AG08395 (cell line): Measurements from ENCODE around the gene MYO18A.
"Not testable (repeated sequence)": the region's sequence is repeated elsewhere in the genome, so short reads cannot be mapped to it uniquely, and the experiment has no call there.

Experiments
- DNase-seq: peaks from one replicate; pipeline ENCODE4 v3.0.0; 2012; ENCODE audit warnings: mixed read lengths, low spot score

Gene MYO18A, protein sequence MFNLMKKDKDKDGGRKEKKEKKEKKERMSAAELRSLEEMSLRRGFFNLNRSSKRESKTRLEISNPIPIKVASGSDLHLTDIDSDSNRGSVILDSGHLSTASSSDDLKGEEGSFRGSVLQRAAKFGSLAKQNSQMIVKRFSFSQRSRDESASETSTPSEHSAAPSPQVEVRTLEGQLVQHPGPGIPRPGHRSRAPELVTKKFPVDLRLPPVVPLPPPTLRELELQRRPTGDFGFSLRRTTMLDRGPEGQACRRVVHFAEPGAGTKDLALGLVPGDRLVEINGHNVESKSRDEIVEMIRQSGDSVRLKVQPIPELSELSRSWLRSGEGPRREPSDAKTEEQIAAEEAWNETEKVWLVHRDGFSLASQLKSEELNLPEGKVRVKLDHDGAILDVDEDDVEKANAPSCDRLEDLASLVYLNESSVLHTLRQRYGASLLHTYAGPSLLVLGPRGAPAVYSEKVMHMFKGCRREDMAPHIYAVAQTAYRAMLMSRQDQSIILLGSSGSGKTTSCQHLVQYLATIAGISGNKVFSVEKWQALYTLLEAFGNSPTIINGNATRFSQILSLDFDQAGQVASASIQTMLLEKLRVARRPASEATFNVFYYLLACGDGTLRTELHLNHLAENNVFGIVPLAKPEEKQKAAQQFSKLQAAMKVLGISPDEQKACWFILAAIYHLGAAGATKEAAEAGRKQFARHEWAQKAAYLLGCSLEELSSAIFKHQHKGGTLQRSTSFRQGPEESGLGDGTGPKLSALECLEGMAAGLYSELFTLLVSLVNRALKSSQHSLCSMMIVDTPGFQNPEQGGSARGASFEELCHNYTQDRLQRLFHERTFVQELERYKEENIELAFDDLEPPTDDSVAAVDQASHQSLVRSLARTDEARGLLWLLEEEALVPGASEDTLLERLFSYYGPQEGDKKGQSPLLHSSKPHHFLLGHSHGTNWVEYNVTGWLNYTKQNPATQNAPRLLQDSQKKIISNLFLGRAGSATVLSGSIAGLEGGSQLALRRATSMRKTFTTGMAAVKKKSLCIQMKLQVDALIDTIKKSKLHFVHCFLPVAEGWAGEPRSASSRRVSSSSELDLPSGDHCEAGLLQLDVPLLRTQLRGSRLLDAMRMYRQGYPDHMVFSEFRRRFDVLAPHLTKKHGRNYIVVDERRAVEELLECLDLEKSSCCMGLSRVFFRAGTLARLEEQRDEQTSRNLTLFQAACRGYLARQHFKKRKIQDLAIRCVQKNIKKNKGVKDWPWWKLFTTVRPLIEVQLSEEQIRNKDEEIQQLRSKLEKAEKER (N-terminal part only)

GRCh38 chr17:29180034-29180787 lies at the start of gene MYO18A:
Gene MYO18A, minus strand, starts transcription at chr17:29180398. Its CDS starts 13,458 bp downstream, at chr17:29166940.
- DNase-seq = peak; percentile 90

DNA sequence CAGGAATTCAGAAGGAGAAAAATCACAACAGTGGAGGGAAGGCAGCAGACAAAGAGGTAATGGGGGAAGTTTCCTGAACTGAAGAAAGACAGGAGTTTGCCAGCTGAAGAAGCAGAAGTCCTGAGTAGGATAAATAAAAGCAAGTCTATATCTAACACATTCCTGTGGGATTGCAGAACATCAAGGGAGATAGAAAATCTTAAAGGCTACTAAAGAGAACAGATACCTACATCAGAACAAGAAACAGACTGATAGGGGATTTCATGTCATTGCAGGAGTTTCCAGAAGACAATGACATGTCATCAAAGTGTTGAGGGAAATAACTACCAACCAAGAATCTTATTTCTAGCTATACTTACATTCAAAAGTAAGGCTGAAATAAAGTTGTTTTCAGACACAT lies 45.2 kb upstream of the MYO18A start:
- no peak for DNase-seq

DNA sequence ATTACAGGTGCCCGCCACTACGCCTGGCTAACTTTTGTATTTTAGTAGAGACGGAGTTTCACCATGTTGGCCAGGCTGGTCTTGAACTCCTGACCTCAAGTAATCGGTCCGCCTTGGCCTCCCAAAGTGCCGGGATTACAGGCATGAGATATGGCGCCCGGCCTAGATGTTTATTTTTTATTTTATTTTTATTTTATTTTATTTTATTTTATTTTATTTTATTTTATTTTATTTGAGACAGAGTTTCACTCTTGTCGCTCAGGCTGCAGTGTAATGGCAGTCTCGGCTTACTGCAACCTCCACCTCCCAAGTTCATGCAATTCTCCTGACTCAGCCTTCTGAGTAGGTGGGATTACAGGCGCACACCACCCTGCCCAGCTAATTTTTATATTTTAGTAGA lies 41.1 kb upstream of the MYO18A start:
- not testable (repeated sequence) for DNase-seq

DNA sequence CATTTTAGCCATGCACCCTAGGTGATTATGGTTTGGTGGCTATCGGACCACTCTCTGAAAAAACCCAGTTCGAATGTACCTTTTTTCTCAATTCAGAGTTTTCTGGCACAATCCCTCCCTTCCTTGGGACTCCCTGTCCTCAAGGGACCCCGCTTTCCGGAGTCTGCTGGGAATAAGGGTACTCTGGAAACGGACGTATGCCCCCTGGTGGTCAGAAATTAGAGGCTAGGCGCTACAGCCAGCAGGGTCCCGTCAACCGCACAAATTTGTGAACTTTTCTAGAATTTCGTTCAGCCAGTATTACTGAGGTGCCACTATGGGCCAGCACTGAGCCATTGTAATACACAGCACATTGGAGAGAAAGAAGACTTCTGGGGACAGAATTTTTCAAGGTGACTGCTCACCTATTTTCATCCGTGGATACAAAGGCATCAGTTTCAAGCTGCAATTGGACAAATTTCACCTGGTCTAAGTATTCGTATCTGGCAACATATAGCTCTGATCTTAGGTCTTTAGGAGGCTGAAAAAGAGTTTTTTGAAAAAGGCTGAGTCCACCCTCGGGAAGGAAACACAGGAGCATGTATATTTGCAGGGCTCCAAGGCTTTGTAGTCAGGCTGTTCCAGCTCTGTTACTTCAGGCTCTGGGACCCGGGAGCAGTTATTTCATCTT lies 39.3 kb upstream of the MYO18A start:
- DNase-seq = peak; percentile 88

- DNase-seq = no peak
These were observed 36.7 kb upstream of the MYO18A start for GRCh38 chr17:29216856-29217255.

DNA sequence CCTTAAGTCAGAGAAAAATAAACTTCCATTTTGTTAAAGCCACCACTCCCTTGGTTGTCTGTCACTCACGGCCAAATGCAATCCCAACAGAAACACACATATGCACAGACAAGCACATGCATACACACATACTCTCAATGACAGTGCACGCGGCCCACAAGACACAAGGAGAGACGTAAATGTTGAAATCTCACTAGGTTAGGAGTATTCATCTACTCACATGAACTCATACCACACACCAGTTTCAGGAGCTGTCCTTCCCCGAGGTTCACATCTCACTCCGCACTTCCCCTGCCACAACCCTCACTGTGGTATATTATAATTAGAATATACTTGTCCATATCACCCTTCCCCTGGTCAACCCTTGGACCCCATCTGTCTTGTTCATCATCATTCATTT lies 36.0 kb upstream of the MYO18A start:
- DNase-seq = no peak

DNA sequence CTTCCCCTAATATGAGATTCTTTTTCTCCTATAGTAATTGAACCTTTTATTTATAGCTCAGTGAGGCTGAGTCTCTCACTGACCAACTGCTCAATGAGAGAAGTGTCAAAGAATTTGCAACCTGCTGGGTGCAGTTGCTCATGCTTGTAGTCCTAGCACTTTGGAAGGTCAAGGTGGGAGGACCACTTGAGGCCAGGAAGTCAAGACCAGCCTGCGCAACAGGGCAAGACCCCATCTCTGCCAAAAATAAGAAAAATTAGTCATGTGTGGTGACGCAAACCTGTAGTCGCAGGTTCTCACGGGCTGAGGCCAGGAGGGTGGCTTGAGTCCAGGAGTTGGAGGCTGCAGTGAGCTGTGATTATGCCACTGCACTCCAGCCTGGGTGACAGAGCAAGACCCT lies 35.5 kb upstream of the MYO18A start:
- no peak for DNase-seq

- DNase-seq = no peak
These were observed 35.0 kb upstream of the MYO18A start for GRCh38 chr17:29215174-29215573.

GRCh38 chr17:29214215-29215146 lies 34.3 kb upstream of the MYO18A start:
- DNase-seq = no peak

GRCh38 chr17:29212681-29213121 lies 32.5 kb upstream of the MYO18A start:
- DNase-seq = peak; percentile 72

DNA sequence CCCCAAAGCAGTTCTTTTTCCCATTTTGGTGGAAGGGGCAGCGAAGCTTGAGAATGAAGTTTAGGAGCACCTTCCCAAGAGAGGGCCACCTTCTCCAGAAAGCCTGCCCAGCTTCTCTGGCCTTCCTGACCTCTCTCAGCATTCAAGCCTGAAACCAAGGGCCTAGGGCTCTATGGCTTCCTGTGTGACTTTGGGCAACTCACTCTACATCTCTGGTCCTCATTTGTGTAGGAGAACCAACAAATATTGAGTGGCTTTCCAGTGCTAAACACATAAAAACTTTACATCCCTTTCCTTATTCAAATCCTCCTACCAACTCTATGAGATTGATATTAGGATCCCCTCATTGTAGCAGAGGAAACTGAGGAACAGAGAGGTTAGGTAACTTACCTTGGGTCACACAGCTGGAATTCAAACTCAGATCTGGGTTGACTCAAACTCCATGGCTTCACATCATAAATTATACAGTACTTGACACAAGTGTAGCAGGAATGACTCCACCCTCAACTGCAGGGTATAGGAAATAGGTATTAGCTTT lies 32.0 kb upstream of the MYO18A start:
- DNase-seq = no peak

- DNase-seq = peak; percentile 13
These were observed 30.7 kb upstream of the MYO18A start for GRCh38 chr17:29210879-29211278.

DNA sequence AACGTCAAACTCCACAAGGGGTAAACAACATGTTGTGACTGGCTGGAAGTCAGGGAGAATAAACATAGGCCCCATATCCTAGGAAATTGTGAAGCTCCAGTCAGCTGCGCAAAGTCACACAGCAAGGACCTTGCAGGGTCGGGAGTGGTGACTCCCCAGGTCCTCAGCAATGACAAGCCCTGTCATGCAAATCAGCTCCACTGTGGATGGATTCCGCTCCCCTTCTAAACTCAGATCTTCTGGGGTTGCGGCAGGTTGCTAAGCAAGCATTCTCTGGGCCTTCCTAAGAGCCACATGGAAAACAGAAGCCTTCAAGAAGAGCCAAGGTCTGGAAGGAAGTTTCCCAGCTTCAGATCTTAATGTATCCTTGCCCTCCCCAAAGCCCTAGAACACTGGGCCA lies 28.9 kb upstream of the MYO18A start:
- no peak for DNase-seq

GRCh38 chr17:29207975-29208374 lies 27.8 kb upstream of the MYO18A start:
- DNase-seq = no peak

- DNase-seq = no peak
These were observed 24.8 kb upstream of the MYO18A start for GRCh38 chr17:29205047-29205446.

GRCh38 chr17:29204068-29204804 lies 24.0 kb upstream of the MYO18A start:
- DNase-seq = not testable (repeated sequence)

GRCh38 chr17:29197516-29198272 lies 17.5 kb upstream of the MYO18A start:
- DNase-seq = no peak
